Right lobe of liver (tissue), 4 donors: ENCODE measurements around the gene NR1D2.

Experiments
- CTCF ChIP-seq, 4 donors: fragments of 200-600 bp in 3 of 4; fragments of 450-650 bp in 1 of 4; IDR thresholded peaks; one replicate each; pipeline versions ENCODE4 v1.5.1 to v1.8.0; 2016 to 2022; ENCODE audit warnings: antibody characterized with exemption in 4 of 4, mild to moderate bottlenecking in 2 of 4
- POLR2A ChIP-seq: fragments of 450-650 bp; IDR thresholded peaks from one replicate; pipeline ENCODE4 v1.6.1; 2017; ENCODE audit warnings: antibody characterized with exemption, mild to moderate bottlenecking
- donor health status: DM: no; HTN: no; CAD: no.
- donor health status: DM: no; HTN: no; CAD: no.
- donor health status: DM: no; HTN: yes; CAD: no.

DNA sequence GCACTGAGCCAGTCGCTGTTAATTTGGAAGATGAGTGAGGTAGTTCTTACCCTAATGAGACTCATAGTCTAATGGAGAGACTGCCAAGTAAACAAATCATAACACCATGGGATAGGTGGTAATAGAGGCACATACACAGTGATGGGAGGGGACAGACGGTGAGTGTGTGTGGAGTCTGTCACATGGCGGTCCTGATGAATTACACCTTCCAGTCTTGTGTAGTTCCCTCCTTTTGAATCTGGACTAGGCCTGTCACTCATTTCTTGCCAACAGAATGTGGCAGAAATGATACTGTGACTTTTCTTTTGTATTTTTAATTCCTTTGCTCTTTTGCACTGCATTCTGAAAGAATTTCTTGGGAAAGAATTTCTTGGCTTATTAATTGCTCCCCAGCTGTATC, 78.1 kb downstream of the NR1D2 start:
- TF ChIP-seq CTCF (IDR thresholded peaks at IDR 0.05) (no peak), POLR2A (no peak)
